ENCODE measurements around the gene TIMM21. TPM values are rescaled to one million over a fixed set of nuclear protein-coding genes. Genes with fewer than 3 reads are reported as not detected.

The TIMM21 gene
- total and polyA plus RNA-seq, 3 donors from 2014 or later, result 27.8 to 34.3 (median 33.0) TPM

- intact Hi-C loops (cut with DNase I; ENCODE audit: low total_unique reads), result no loop called here
- no peak for DNase-seq
- Histone ChIP-seq H3K4me1 (peaks cover 3% of the 10 kb centered on the region), H3K27me3 (no peaks in the 10 kb centered on the region), H3K9me3 (no peaks in the 10 kb centered on the region), H3K36me3 (ENCODE audit: low read depth, missing control alignments) (no peaks in the 10 kb centered on the region), H3K27ac (no peak overlapping the region), H3K4me3 (no peak overlapping the region)
- TF ChIP-seq POLR2A (IDR thresholded peaks at IDR 0.05) (no peak), CTCF (IDR thresholded peaks at IDR 0.05) (no peak)
- 88 to 92% methylated on average over 4 of the region's 4 CpGs for WGBS, 2 donors
These were observed 6.4 kb downstream of the TIMM21 start for GRCh38 chr18:74154716-74155115.

- H3K4me3 ChIP-seq, result no peak overlapping the region
- intact Hi-C loops (cut with DNase I; ENCODE audit: low total_unique reads), result no loop called here
- no peak for DNase-seq
- no peak for TF ChIP-seq CTCF (IDR thresholded peaks at IDR 0.05)
- no peak for TF ChIP-seq POLR2A (IDR thresholded peaks at IDR 0.05)
- no peaks in the 10 kb centered on the region for H3K36me3 ChIP-seq (ENCODE audit: low read depth, missing control alignments)
- H3K27me3 ChIP-seq, result no peaks in the 10 kb centered on the region
- H3K27ac ChIP-seq, result no peak overlapping the region
- H3K9me3 ChIP-seq, result no peaks in the 10 kb centered on the region
- H3K4me1 ChIP-seq, result no peaks in the 10 kb centered on the region
- WGBS, 2 donors, result 73 to 88% methylated on average over 4 of the region's 4 CpGs
These were observed 7.0 kb downstream of the TIMM21 start for GRCh38 chr18:74155276-74155675.

GRCh38 chr18:74163019-74163660 lies 14.8 kb downstream of the TIMM21 start:
- no peak overlapping the region for H3K27ac ChIP-seq
- WGBS, 2 donors, result 82 to 85% methylated on average over 11 of the region's 11 CpGs
- TF ChIP-seq CTCF (IDR thresholded peaks at IDR 0.05), result no peak
- no peak for TF ChIP-seq POLR2A (IDR thresholded peaks at IDR 0.05)
- H3K9me3 ChIP-seq, result no peaks in the 10 kb centered on the region
- no peaks in the 10 kb centered on the region for H3K27me3 ChIP-seq
- DNase-seq, result no peak
- no peaks in the 10 kb centered on the region for H3K36me3 ChIP-seq (ENCODE audit: low read depth, missing control alignments)
- intact Hi-C loops (cut with DNase I; ENCODE audit: low total_unique reads), result no loop called here
- no peak overlapping the region for H3K4me3 ChIP-seq
- H3K4me1 ChIP-seq, result no peaks in the 10 kb centered on the region

GRCh38 chr18:74166386-74166785 lies 18.1 kb downstream of the TIMM21 start:
- no peak overlapping the region for H3K4me3 ChIP-seq
- 53 to 74% methylated on average over 7 of the region's 7 CpGs for WGBS, 2 donors

More at GRCh38 chr18:74166386-74166785, 18.1 kb downstream of the TIMM21 start:
- no peaks in the 10 kb centered on the region for H3K9me3 ChIP-seq
- H3K36me3 ChIP-seq (ENCODE audit: low read depth, missing control alignments), result no peaks in the 10 kb centered on the region
- H3K4me1 ChIP-seq, result no peaks in the 10 kb centered on the region
- DNase-seq, result no peak
- H3K27me3 ChIP-seq, result no peaks in the 10 kb centered on the region
- TF ChIP-seq POLR2A (IDR thresholded peaks at IDR 0.05) (no peak), CTCF (IDR thresholded peaks at IDR 0.05) (no peak)
- intact Hi-C loops (cut with DNase I; ENCODE audit: low total_unique reads), result no loop called here
- H3K27ac ChIP-seq, result no peak overlapping the region
